ENCODE measurements around the gene MYO1D. TPM values are rescaled to one million over a fixed set of nuclear protein-coding genes. Genes with fewer than 3 reads are reported as not detected.

MYO1D gene
- total RNA-seq, 2 experiments from 2014 or later = 8.7 to 8.8 TPM

DNA sequence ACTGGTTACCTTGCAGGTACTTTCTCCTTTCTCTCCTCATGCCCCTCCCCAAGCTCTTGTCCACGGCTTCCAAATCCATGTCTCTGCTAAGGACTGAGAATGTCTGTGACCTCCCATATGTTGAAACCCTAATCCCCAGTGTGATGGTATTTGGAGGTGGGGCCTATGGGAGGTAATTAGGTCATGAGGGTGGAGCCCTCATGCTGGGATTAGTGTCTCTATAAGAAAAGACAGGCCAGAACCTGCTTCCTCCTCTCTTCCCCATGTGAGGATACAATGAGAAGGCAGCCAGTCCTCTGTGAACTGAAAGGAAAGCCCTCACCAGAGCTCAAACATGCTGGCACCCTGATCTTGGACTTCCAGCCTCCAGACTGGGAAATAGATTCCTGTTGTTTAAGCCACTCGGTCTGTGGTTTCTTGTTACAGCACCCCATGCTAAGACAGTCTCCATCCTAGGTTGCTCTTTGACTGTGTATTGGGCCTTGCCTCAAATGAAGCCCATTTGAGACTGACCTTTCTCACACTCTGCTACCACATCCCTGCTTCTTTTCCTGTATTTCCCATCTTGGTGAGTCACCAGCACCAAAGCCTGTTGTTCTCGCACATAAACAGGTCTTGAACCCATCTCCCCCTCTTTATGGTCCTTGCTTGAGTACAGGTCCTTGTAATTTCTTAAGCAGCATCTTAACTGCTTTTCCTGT lies 255.2 kb downstream of the MYO1D start:
- ChIA-PET CTCF (interaction anchor here (0.6 to 2.8 kb wide), 2 partner anchors 150 to 160 kb away, joined by 3 to 11 read pairs; no protein-coding TSS in a partner anchor), POLR2A (no interaction called here)
- DNase-seq (no peak), ATAC-seq (no peak)
- Mint-ChIP-seq H3K27ac (no peak overlapping the region), H3K9me3 (ENCODE audit: low read depth) (no peaks in the 10 kb centered on the region), H3K4me3 (no peak overlapping the region), H3K27me3 (no peaks in the 10 kb centered on the region), H3K36me3 (ENCODE audit: low read depth) (no peaks in the 10 kb centered on the region), H3K4me1 (no peaks in the 10 kb centered on the region)
- intact Hi-C loops (cut with DNase I, micrococcal nuclease) = no loop called here

DNA sequence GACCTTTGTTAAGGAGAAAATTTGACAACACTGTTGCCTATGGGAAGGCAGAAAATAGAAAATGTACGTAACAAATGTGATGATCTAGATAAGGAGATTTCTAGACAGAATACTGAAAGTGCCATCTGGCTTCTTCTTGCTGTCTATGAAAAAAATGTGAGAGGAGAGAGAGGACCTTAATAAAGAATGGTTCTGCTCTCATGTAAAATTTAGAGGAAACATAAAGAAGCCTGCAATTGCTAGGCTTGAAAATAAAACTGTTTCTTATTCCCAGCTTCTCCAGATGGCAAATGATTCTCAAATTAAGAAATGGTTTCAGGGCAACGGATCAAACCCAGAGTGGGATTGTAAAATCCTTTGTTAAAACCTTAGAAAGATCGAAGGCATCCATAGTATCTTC lies 261.6 kb downstream of the MYO1D start:
- DNase-seq (no peak), ATAC-seq (no peak)
- Mint-ChIP-seq H3K27me3 (no peaks in the 10 kb centered on the region), H3K36me3 (ENCODE audit: low read depth) (no peaks in the 10 kb centered on the region), H3K4me1 (no peaks in the 10 kb centered on the region), H3K9me3 (ENCODE audit: low read depth) (no peaks in the 10 kb centered on the region), H3K27ac (no peak overlapping the region), H3K4me3 (no peak overlapping the region)
- ChIA-PET POLR2A (no interaction called here), CTCF (interaction anchor here (0.6 to 1.6 kb wide), 2 partner anchors 153 to 188 kb away, joined by 3 to 4 read pairs; no protein-coding TSS in a partner anchor)
- intact Hi-C loops (cut with DNase I, micrococcal nuclease) = no loop called here

GRCh38 chr17:32610943-32611342 lies 266.0 kb downstream of the MYO1D start:
- Mint-ChIP-seq H3K27ac (no peak overlapping the region), H3K4me3 (no peak overlapping the region)
- POLR2A ChIA-PET = no interaction called here

DNA sequence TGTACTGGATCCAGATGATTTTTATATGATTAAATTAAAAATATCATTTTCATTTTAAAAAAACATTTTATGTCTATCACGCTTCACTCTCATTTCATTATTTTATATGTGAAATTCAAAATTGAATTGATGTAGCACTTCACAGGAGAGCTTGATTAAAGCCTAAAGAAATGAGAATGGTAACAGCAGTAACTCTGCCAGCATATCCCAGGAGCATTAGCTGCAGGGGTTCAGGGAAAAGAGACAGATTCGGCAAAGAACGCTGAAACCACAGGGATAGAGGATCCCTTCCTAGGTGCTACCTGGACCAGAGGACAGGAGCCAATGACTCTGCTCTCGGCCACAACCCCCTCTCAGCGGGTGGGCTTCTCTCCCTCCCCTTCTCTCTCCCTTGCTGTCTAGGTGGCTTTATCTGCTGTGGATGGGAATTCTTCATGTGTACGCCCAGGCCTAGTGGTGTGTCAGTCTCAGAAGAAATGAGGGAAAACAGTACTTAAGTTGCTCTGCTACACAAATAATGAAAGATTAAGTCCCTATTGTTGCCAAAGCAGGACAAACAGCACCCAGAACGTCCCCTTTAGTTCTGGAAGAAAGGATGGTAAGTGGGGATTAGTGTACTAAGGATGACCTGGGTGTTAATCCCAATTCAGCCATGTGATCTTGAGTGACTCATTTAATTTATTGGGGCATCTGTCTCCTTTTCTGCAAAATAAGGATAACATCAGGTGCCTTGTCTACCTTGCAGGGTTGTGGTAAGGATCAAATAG lies 266.9 kb downstream of the MYO1D start:
- no peak for ATAC-seq
- Mint-ChIP-seq H3K9me3 (ENCODE audit: low read depth) (no peaks in the 10 kb centered on the region), H3K4me1 (peaks cover 8% of the 10 kb centered on the region), H3K27me3 (no peaks in the 10 kb centered on the region), H3K36me3 (ENCODE audit: low read depth) (no peaks in the 10 kb centered on the region), H3K4me3 (no peak overlapping the region), H3K27ac (no peak overlapping the region)
- ChIA-PET CTCF (interaction anchor here (0.6 to 1.0 kb wide), 2 partner anchors 126 to 127 kb away, joined by 3 read pairs; no protein-coding TSS in a partner anchor), POLR2A (no interaction called here)
- intact Hi-C loops (cut with DNase I, micrococcal nuclease) = loop anchor here (1.0 to 2.0 kb wide), 5 partner anchors 123 to 166 kb away; partner anchors contain the start of gene PSMD11 (in 1 of the 2)
- no peak for DNase-seq

More at GRCh38 chr17:32610943-32611342, 266.0 kb downstream of the MYO1D start:
- no peaks in the 10 kb centered on the region for H3K9me3 Mint-ChIP-seq (ENCODE audit: low read depth)
- ATAC-seq = no peak
- H3K36me3 Mint-ChIP-seq (ENCODE audit: low read depth) = no peaks in the 10 kb centered on the region
- DNase-seq = no peak
- CTCF ChIA-PET = no interaction called here
- intact Hi-C loops (cut with DNase I, micrococcal nuclease) = no loop called here
- peaks cover 8% of the 10 kb centered on the region for H3K4me1 Mint-ChIP-seq
- H3K27me3 Mint-ChIP-seq = no peaks in the 10 kb centered on the region

- ChIA-PET POLR2A (no interaction called here), CTCF (interaction anchor here (1.0 to 2.4 kb wide), 4 partner anchors 19 to 147 kb away, joined by 3 to 22 read pairs (median 5); no protein-coding TSS in a partner anchor)
- H3K9me3 Mint-ChIP-seq (ENCODE audit: low read depth) = no peaks in the 10 kb centered on the region
- H3K36me3 Mint-ChIP-seq (ENCODE audit: low read depth) = no peaks in the 10 kb centered on the region
- intact Hi-C loops (cut with DNase I, micrococcal nuclease) = loop anchor here (1.0 to 2.0 kb wide), 5 partner anchors 122 to 165 kb away; partner anchors contain the start of gene PSMD11 (in 1 of the 2)
- peak; percentile 100 for ATAC-seq
- H3K4me1 Mint-ChIP-seq = peaks cover 8% of the 10 kb centered on the region
- no peaks in the 10 kb centered on the region for H3K27me3 Mint-ChIP-seq
- DNase-seq = peak; percentile 88
- H3K27ac Mint-ChIP-seq = no peak overlapping the region
- H3K4me3 Mint-ChIP-seq = no peak overlapping the region
Observed at GRCh38 chr17:32609085-32609484, 267.8 kb downstream of the MYO1D start.

- intact Hi-C loops (cut with DNase I, micrococcal nuclease) = loop anchor here in 1 of 2 experiments (2.0 kb wide), 1 partner anchor 147 kb away; no protein-coding TSS in a partner anchor
- H3K9me3 Mint-ChIP-seq (ENCODE audit: low read depth) = no peaks in the 10 kb centered on the region
- no peak for DNase-seq
- no peak overlapping the region for H3K4me3 Mint-ChIP-seq
- ChIA-PET CTCF (interaction anchor here (0.8 to 2.4 kb wide), 6 partner anchors 18 to 146 kb away, joined by 3 to 22 read pairs (median 4); no protein-coding TSS in a partner anchor), POLR2A (no interaction called here)
- H3K36me3 Mint-ChIP-seq (ENCODE audit: low read depth) = no peaks in the 10 kb centered on the region
- ATAC-seq = no peak
- peaks cover 8% of the 10 kb centered on the region for H3K4me1 Mint-ChIP-seq
- H3K27me3 Mint-ChIP-seq = no peaks in the 10 kb centered on the region
- no peak overlapping the region for H3K27ac Mint-ChIP-seq
Observed at GRCh38 chr17:32608267-32608666, 268.7 kb downstream of the MYO1D start.

DNA sequence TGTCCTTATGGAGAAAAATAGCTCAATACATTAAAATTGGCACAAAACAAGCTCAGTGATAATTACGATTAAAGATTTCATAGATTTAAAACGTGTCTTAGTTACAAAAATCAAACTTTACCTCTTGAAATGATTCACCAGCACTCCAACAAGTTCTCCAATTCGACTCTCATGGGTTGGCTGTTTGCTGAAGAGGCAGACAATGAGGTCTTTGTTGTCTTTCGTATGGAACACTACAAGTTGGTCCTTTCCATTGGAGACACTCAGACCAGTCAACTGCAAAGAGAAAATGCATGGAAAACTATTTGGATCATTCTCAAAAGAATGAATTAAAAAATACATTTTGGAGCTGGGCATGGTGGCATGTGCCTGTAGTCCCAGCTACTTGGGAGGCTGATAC lies 272.0 kb downstream of the MYO1D start:
- intact Hi-C loops (cut with DNase I, micrococcal nuclease) = no loop called here
- no peak for ATAC-seq

GRCh38 chr17:32602396-32602795 lies 274.5 kb downstream of the MYO1D start:
- intact Hi-C loops (cut with DNase I, micrococcal nuclease) = no loop called here
- Mint-ChIP-seq H3K4me3 (no peak overlapping the region), H3K9me3 (ENCODE audit: low read depth) (no peaks in the 10 kb centered on the region), H3K27ac (no peak overlapping the region), H3K27me3 (no peaks in the 10 kb centered on the region), H3K4me1 (no peaks in the 10 kb centered on the region), H3K36me3 (ENCODE audit: low read depth) (no peaks in the 10 kb centered on the region)
- no peak for DNase-seq
- POLR2A ChIA-PET = no interaction called here
- ATAC-seq = no peak
- CTCF ChIA-PET = interaction anchor here (0.6 to 1.3 kb wide), 3 partner anchors 58 to 114 kb away, joined by 3 to 4 read pairs (median 3); no protein-coding TSS in a partner anchor

More for the DNA sequence above, 272.0 kb downstream of the MYO1D start:
- Mint-ChIP-seq H3K4me3 (no peak overlapping the region), H3K36me3 (ENCODE audit: low read depth) (no peaks in the 10 kb centered on the region), H3K27ac (no peak overlapping the region), H3K9me3 (ENCODE audit: low read depth) (no peaks in the 10 kb centered on the region), H3K27me3 (no peaks in the 10 kb centered on the region), H3K4me1 (peaks cover 8% of the 10 kb centered on the region)
- no peak for DNase-seq
- CTCF ChIA-PET = interaction anchor here (0.7 to 1.1 kb wide), 3 partner anchors 16 to 143 kb away, joined by 3 to 7 read pairs (median 4); no protein-coding TSS in a partner anchor
- POLR2A ChIA-PET = no interaction called here

DNA sequence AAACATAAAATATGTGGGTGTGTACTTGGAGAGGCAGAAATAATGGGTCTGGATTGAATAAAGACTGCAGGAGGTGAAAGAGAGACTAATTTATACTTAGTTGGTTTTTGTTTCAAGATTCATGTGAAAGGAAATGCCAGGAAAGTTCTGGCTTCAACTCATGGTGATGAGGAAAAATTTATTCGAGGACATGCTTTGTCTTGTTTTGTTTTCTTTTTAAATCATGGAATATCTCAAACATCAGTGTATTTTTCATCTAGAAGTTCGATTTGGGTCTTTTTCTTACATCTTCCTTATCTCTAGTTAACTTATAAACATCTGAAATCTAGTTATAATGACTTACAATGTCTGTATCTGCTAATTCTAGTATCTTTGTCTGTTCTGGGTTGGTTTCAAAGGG lies 275.1 kb downstream of the MYO1D start:
- no peaks in the 10 kb centered on the region for H3K27me3 Mint-ChIP-seq
- POLR2A ChIA-PET = no interaction called here
- ATAC-seq = no peak
- peaks cover under 1% of the 10 kb centered on the region for H3K4me1 Mint-ChIP-seq
- no peak overlapping the region for H3K27ac Mint-ChIP-seq
- no peaks in the 10 kb centered on the region for H3K36me3 Mint-ChIP-seq (ENCODE audit: low read depth)
- no peak overlapping the region for H3K4me3 Mint-ChIP-seq
- H3K9me3 Mint-ChIP-seq (ENCODE audit: low read depth) = no peaks in the 10 kb centered on the region
- CTCF ChIA-PET = interaction anchor here (1.1 to 1.3 kb wide), 2 partner anchors 59 to 114 kb away, joined by 3 read pairs; no protein-coding TSS in a partner anchor
- DNase-seq = no peak
- intact Hi-C loops (cut with DNase I, micrococcal nuclease) = no loop called here

GRCh38 chr17:32596628-32597027 lies 280.3 kb downstream of the MYO1D start:
- H3K9me3 Mint-ChIP-seq (ENCODE audit: low read depth) = no peaks in the 10 kb centered on the region
- DNase-seq = peak; percentile 29
- no peaks in the 10 kb centered on the region for H3K36me3 Mint-ChIP-seq (ENCODE audit: low read depth)
- H3K27ac Mint-ChIP-seq = no peak overlapping the region
- ChIA-PET POLR2A (no interaction called here), CTCF (interaction anchor here (1.0 to 2.0 kb wide), 5 partner anchors 21 to 135 kb away, joined by 3 to 8 read pairs (median 3); no protein-coding TSS in a partner anchor)
- intact Hi-C loops (cut with DNase I, micrococcal nuclease) = no loop called here
- peaks cover 4% of the 10 kb centered on the region for H3K4me1 Mint-ChIP-seq
- ATAC-seq = peak; percentile 76
- no peaks in the 10 kb centered on the region for H3K27me3 Mint-ChIP-seq
- no peak overlapping the region for H3K4me3 Mint-ChIP-seq

GRCh38 chr17:32596206-32596605 lies 280.7 kb downstream of the MYO1D start:
- no peaks in the 10 kb centered on the region for H3K36me3 Mint-ChIP-seq (ENCODE audit: low read depth)
- H3K27me3 Mint-ChIP-seq = no peaks in the 10 kb centered on the region

More at GRCh38 chr17:32596206-32596605, 280.7 kb downstream of the MYO1D start:
- Mint-ChIP-seq H3K4me1 (peaks cover 4% of the 10 kb centered on the region), H3K9me3 (ENCODE audit: low read depth) (no peaks in the 10 kb centered on the region), H3K27ac (no peak overlapping the region), H3K4me3 (no peak overlapping the region)
- POLR2A ChIA-PET = no interaction called here
- CTCF ChIA-PET = interaction anchor here (1.0 to 2.0 kb wide), 4 partner anchors 22 to 134 kb away, joined by 3 to 8 read pairs (median 4); no protein-coding TSS in a partner anchor
- intact Hi-C loops (cut with DNase I, micrococcal nuclease) = no loop called here
- ATAC-seq = no peak
- DNase-seq = no peak
